HepG2 (cell line): ENCODE results near the gene ARHGAP35. TPM values are rescaled to one million over a fixed set of nuclear protein-coding genes. Genes with fewer than 3 reads are reported as not detected.

ENCODE experiments used
- ATAC-seq: fragments of 200-7000 bp; cut with Tn5 transposase; 3 replicates; pipeline ENCODE4 v1.9.1; 2020; ENCODE audit warnings: mild to moderate bottlenecking, moderate library complexity
- BruUV-seq: library from RNA; stranded (reverse); fragments of 400-500 nt; replicated peaks from 2 replicates; lab custom pipeline; 2021; lab: Mats Ljungman, UMichigan
- CTCF ChIA-PET: fragments of 300-600 bp; formaldehyde crosslinking; extraction: SDS; loops from one replicate; lab custom pipeline; 2021; ENCODE audit warnings: low total read pairs, inconsistent platforms, low intra/inter-chr PET ratio; lab: Yijun Ruan, JAX
- POLR2A ChIA-PET: fragments of 350-600 bp; sonication (Branson Sonifier 250); formaldehyde crosslinking; loops from one replicate; lab custom pipeline; 2020; ENCODE audit warnings: antibody characterized with exemption, inconsistent platforms; lab: Yijun Ruan, JAX
- DNase-seq: peaks from one replicate; pipeline ENCODE4 v3.0.0-alpha.2; 2015; ENCODE audit warnings: low spot score
- FAIRE-seq: peaks from 3 replicates; lab custom pipeline; 2011; peaks lifted over from hg19 to GRCh38; lab: Jason Lieb, UNC
- H2AFZ ChIP-seq: one replicate; pipeline ENCODE4 v1.6.1; 2011; ENCODE audit warnings: low read length, inconsistent platforms
- H3K27ac ChIP-seq: fragments of 300-600 bp; 3 replicates; pipeline ENCODE4 v1.8.0; 2011; ENCODE audit warnings: mixed run types, mild to moderate bottlenecking, mixed read lengths, low read length, inconsistent platforms; ENCODE audit not compliant: insufficient read depth; ENCODE audit errors: extremely low read length
- H3K27me3 ChIP-seq, 2 experiments: fragments of 200-600 bp in 1 of 2; 2 replicates in 1 of 2; 3 replicates in 1 of 2; pipeline versions ENCODE4 v1.6.0 to v1.8.0; 2011; ENCODE audit warnings: low read length in 2 of 2, mild to moderate bottlenecking in 2 of 2, moderate library complexity in 2 of 2, inconsistent platforms in 1 of 2; ENCODE audit not compliant: insufficient read depth in 2 of 2, control insufficient read depth in 1 of 2
- H3K36me3 ChIP-seq, 2 experiments: fragments of 200-600 bp in 1 of 2; replicated peaks in 1 of 2; 2 replicates in 1 of 2; 3 replicates in 1 of 2; pipeline versions ENCODE4 v1.5.1 to v1.8.0; 2011; ENCODE audit warnings: low read length in 2 of 2, inconsistent platforms in 1 of 2; ENCODE audit not compliant: insufficient read depth in 2 of 2, control insufficient read depth in 1 of 2
- H3K4me1 ChIP-seq: 2 replicates; pipeline ENCODE4 v1.5.1; 2012; ENCODE audit warnings: low read length, inconsistent platforms; ENCODE audit not compliant: insufficient read depth
- H3K4me2 ChIP-seq: 2 replicates; pipeline ENCODE4 v1.6.0; 2011; ENCODE audit warnings: low read depth, low read length, inconsistent platforms
- H3K4me3 ChIP-seq, 3 experiments: fragments of 200-600 bp in 1 of 3; sonication (generic), shearing (Covaris generic) in 1 of 3; replicated peaks in 1 of 3; 2 replicates each; pipeline ENCODE4 v1.5.1; 2011 to 2016; ENCODE audit warnings: low read length in 3 of 3, inconsistent platforms in 2 of 3, low read depth in 2 of 3, mild to moderate bottlenecking in 2 of 3, control low read depth in 1 of 3, mixed read lengths in 1 of 3; ENCODE audit not compliant: insufficient read depth in 1 of 3
- H3K79me2 ChIP-seq: one replicate; pipeline ENCODE4 v1.6.1; 2011; ENCODE audit warnings: low read length, inconsistent platforms; ENCODE audit not compliant: insufficient read depth
- H3K9ac ChIP-seq: 2 replicates; pipeline ENCODE4 v1.6.0; 2011; ENCODE audit warnings: mild to moderate bottlenecking, low read depth, low read length, inconsistent platforms; ENCODE audit not compliant: insufficient read depth
- H3K9me3 ChIP-seq: 2 replicates; pipeline ENCODE4 v1.5.1; 2012; ENCODE audit warnings: mild to moderate bottlenecking, low read length
- H4K20me1 ChIP-seq: 2 replicates; pipeline ENCODE4 v1.6.0; 2011; ENCODE audit warnings: inconsistent platforms, mild to moderate bottlenecking, low read length, moderate library complexity; ENCODE audit not compliant: insufficient read depth
- EEA1 ChIP-seq: sonication (generic); formaldehyde crosslinking; IDR thresholded peaks from 2 replicates; pipeline ENCODE4 v1.5.1; 2020; ENCODE audit warnings: mild to moderate bottlenecking, missing genetic modification reagents, borderline replicate concordance
- EZH2 ChIP-seq: conservative IDR thresholded peaks from 2 replicates; pipeline ENCODE4 v1.6.1; 2012; ENCODE audit warnings: mild to moderate bottlenecking, low read depth, low read length, moderate library complexity
- HNF4G ChIP-seq, 2 experiments: sonication (generic) in 1 of 2; formaldehyde crosslinking in 1 of 2; IDR thresholded peaks; 2 replicates each; pipeline versions ENCODE4 v1.4.0 to v1.6.1; 2011 to 2020; ENCODE audit warnings: borderline replicate concordance in 2 of 2, low read depth in 2 of 2, mild to moderate bottlenecking in 2 of 2, low read length in 1 of 2, missing genetic modification reagents in 1 of 2, moderate library complexity in 1 of 2
- MAFF ChIP-seq: IDR thresholded peaks from 2 replicates; pipeline ENCODE4 v1.6.1; 2011; ENCODE audit warnings: low read depth, low read length, improper control_type of control experiment
- MAFK ChIP-seq, 2 experiments: IDR thresholded peaks in 1 of 2; conservative IDR thresholded peaks in 1 of 2; 2 replicates each; pipeline ENCODE4 v1.6.1; 2011; ENCODE audit warnings: improper control_type of control experiment in 2 of 2, low read length in 2 of 2
- MXI1 ChIP-seq: IDR thresholded peaks from 3 replicates; pipeline ENCODE4 v1.6.1; 2012; ENCODE audit warnings: low read depth, low read length, inconsistent platforms, borderline replicate concordance
- RNF2 ChIP-seq: fragments of 450-650 bp; conservative IDR thresholded peaks from 2 replicates; pipeline ENCODE4 v1.6.1; 2016; ENCODE audit warnings: low read depth
- THAP11 ChIP-seq: IDR thresholded peaks from 2 replicates; pipeline ENCODE4 v1.6.1; 2016; ENCODE audit warnings: missing biosample characterization, missing genetic modification reagents
- ZBTB25 ChIP-seq: IDR thresholded peaks from 2 replicates; pipeline ENCODE4 v1.6.1; 2018; ENCODE audit warnings: missing genetic modification reagents
- ZBTB4 ChIP-seq: sonication (generic); formaldehyde crosslinking; IDR thresholded peaks from 2 replicates; pipeline ENCODE4 v1.4.0; 2020; ENCODE audit warnings: missing genetic modification reagents, mild to moderate bottlenecking, borderline replicate concordance
- ZBTB43 ChIP-seq: sonication (generic); formaldehyde crosslinking; conservative IDR thresholded peaks from 2 replicates; pipeline ENCODE4 v1.4.0; 2020; ENCODE audit warnings: missing genetic modification reagents
- ZNF44 ChIP-seq: sonication (generic); formaldehyde crosslinking; IDR thresholded peaks from 2 replicates; pipeline ENCODE4 v1.5.1; 2020; ENCODE audit warnings: mild to moderate bottlenecking, missing genetic modification reagents
- ZNF607 ChIP-seq: sonication (generic); formaldehyde crosslinking; IDR thresholded peaks from 2 replicates; pipeline ENCODE4 v1.5.1; 2020; ENCODE audit warnings: missing genetic modification reagents, mild to moderate bottlenecking, borderline replicate concordance
- ZNF773 ChIP-seq: sonication (generic); formaldehyde crosslinking; IDR thresholded peaks from 2 replicates; pipeline ENCODE4 v1.4.0; 2020; ENCODE audit warnings: missing genetic modification reagents, borderline replicate concordance
- ZSCAN25 ChIP-seq: sonication (generic); formaldehyde crosslinking; IDR thresholded peaks from 2 replicates; pipeline ENCODE4 v1.8.0; 2022; ENCODE audit warnings: mild to moderate bottlenecking, missing genetic modification reagents
- WGBS: methylation state at CpG from one replicate; pipeline ENCODE4 v1.1.6; 2017; ENCODE audit warnings: low lambda C conversion rate; 5-methylcytosine and 5-hydroxymethylcytosine counted together
- in situ Hi-C: cut with HindIII; loops from 2 replicates; pipeline ENCODE4 v1.10.0; 2017; ENCODE audit warnings: low pct_unique_long_range_greater_than_20kb; ENCODE audit not compliant: extremely low pct_ligation_motif_present
- intact Hi-C: fragments of 100-400 bp; cut with micrococcal nuclease; formaldehyde crosslinking; loops from one replicate; pipeline ENCODE4 v1.10.0; 2022; ENCODE audit not compliant: unreplicated experiment
- polyA plus RNA-seq, 8 experiments: library from polyadenylated mRNA; depleted of rRNA in 3 of 8; stranded (reverse) in 7 of 8; unstranded in 1 of 8; fragments of >200 nt; fragmentation: Illumina TruSeq in 4 of 8; extraction: Trizol in 4 of 8; gene quantifications; 2 replicates each; pipeline versions ENCODE4 v1.2.1 to v1.2.3, GENCODE V29; 2011 to 2016; ENCODE audit warnings: low read depth in 4 of 8, missing spikeins in 1 of 8, mixed read lengths in 1 of 8; ENCODE audit not compliant: insufficient read depth in 1 of 8
- total RNA-seq, 5 experiments: library from RNA; depleted of rRNA; stranded (reverse); fragments of >200 nt; fragmentation: Illumina TruSeq; extraction: Trizol; gene quantifications; 2 replicates each; pipeline ENCODE4 v1.2.3, GENCODE V29; 2016; ENCODE audit warnings: low read depth in 1 of 5

ARHGAP35 gene
- total and polyA plus RNA-seq, 2 of the 13 experiments (the other 11 are each of a cell fraction or from before 2014, with no cell fraction given): 30.1 to 30.2 TPM

- TF ChIP-seq ZBTB4: no peak
- TF ChIP-seq, all 625 proteins: peak for 266
Measured at GRCh38 chr19:46850228-46851203, 10.3 kb upstream of the ARHGAP35 start, which contains the start of gene AP2S1 (continued).

GRCh38 chr19:46852830-46853229 is 8.0 kb upstream of the ARHGAP35 start:
- H3K4me3 ChIP-seq: no peak overlapping the region
- 21% methylated on average over 1 of the region's 1 CpG for WGBS
- H3K79me2 ChIP-seq: peaks cover 13% of the 10 kb centered on the region
- H3K27me3 ChIP-seq: no peaks in the 10 kb centered on the region; a peak in 1 of 5 replicates
- in situ Hi-C loops: no loop called here
- H4K20me1 ChIP-seq: no peaks in the 10 kb centered on the region
- H3K9ac ChIP-seq: no peak overlapping the region
- H3K4me1 ChIP-seq: peaks cover 67% of the 10 kb centered on the region
- no peaks in the 10 kb centered on the region for H3K9me3 ChIP-seq
- no peak overlapping the region for H3K27ac ChIP-seq
- POLR2A ChIA-PET: no interaction called here
- ATAC-seq (no peak), FAIRE-seq (no peak), DNase-seq (no peak)
- H3K4me2 ChIP-seq: peak overlapping the region; percentile 39; the same call in 1 of the 2 replicates
- CTCF ChIA-PET: no interaction called here
- no TSS peak for BruUV-seq
- intact Hi-C loops: no loop called here
- TF ChIP-seq ZBTB25 (no peak), THAP11 (0 out of 2 replicates have a peak, but pooled peaks have one; percentile 18), ZBTB43 (CRISPR knock-in tag) (no peak), ZNF773 (CRISPR knock-in tag) (no peak), EEA1 (CRISPR knock-in tag) (no peak), ZNF44 (CRISPR knock-in tag) (no peak), ZNF607 (CRISPR knock-in tag) (no peak), EZH2 (no peak), MAFK (conservative IDR thresholded peaks at IDR 0.05 in 1 of 2, IDR thresholded peaks at IDR 0.05 in 1 of 2; ENCODE audit: low read length in 2 of 2) (peak; percentile 42 to 54; a peak in 2 of 4 replicates), RNF2 (no peak), MXI1 (no peak), MAFF (peak; percentile 34; the same call in 1 of the 2 replicates), ZSCAN25 (CRISPR knock-in tag) (no peak), HNF4G (IDR thresholded peaks at IDR 0.05; ENCODE audit: borderline replicate concordance, low read depth, low read length) (no peak), HNF4G (CRISPR knock-in tag; IDR thresholded peaks at IDR 0.05; ENCODE audit: borderline replicate concordance, low read depth) (no peak)
- no peak overlapping the region for H2AFZ ChIP-seq
- H3K36me3 ChIP-seq: 0 out of 5 replicates have a peak, but pooled peaks cover 0 to under 1% of the 10 kb centered on the region in 2 experiments
